ENCODE results near the gene CHMP2B. TPM values are rescaled to one million over a fixed set of nuclear protein-coding genes. Genes with fewer than 3 reads are reported as not detected.

The CHMP2B gene
- total RNA-seq, 6 experiments from 2014 or later = 34.9 to 46.4 (median 38.4) TPM

GRCh38 chr3:87206635-87207034, 20.5 kb upstream of the CHMP2B start:
- H3K4me3 Mint-ChIP-seq = no peak overlapping the region; the same call in 1 of the 2 replicates
- no peaks in the 10 kb centered on the region for H3K4me1 Mint-ChIP-seq (ENCODE audit: low read depth)
- H3K27me3 Mint-ChIP-seq (ENCODE audit: insufficient read depth) = no peaks in the 10 kb centered on the region; the same call in 1 of the 2 replicates
- TF ChIP-seq CTCF (IDR thresholded peaks at IDR 0.05) = no peak
- H3K36me3 Mint-ChIP-seq (ENCODE audit: low read depth) = no peaks in the 10 kb centered on the region
- no peaks in the 10 kb centered on the region for H3K9me3 Mint-ChIP-seq
- no peak for DNase-seq
- H3K27ac Mint-ChIP-seq = no peak overlapping the region

GRCh38 chr3:87207460-87207859, 19.6 kb upstream of the CHMP2B start:
- DNase-seq = peak; percentile 39
- Mint-ChIP-seq H3K36me3 (ENCODE audit: low read depth) (no peaks in the 10 kb centered on the region), H3K4me3 (no peak overlapping the region), H3K4me1 (ENCODE audit: low read depth) (no peaks in the 10 kb centered on the region), H3K27me3 (ENCODE audit: insufficient read depth) (no peaks in the 10 kb centered on the region; the same call in 1 of the 2 replicates), H3K27ac (no peak overlapping the region), H3K9me3 (no peaks in the 10 kb centered on the region)
- TF ChIP-seq CTCF (IDR thresholded peaks at IDR 0.05) = no peak

GRCh38 chr3:87209111-87209510, 18.0 kb upstream of the CHMP2B start:
- DNase-seq = no peak
- H3K27me3 Mint-ChIP-seq (ENCODE audit: insufficient read depth) = no peaks in the 10 kb centered on the region; the same call in 1 of the 2 replicates
- no peak overlapping the region for H3K4me3 Mint-ChIP-seq
- H3K36me3 Mint-ChIP-seq (ENCODE audit: low read depth) = no peaks in the 10 kb centered on the region
- H3K4me1 Mint-ChIP-seq (ENCODE audit: low read depth) = no peaks in the 10 kb centered on the region
- no peak overlapping the region for H3K27ac Mint-ChIP-seq
- H3K9me3 Mint-ChIP-seq = no peaks in the 10 kb centered on the region
- TF ChIP-seq CTCF (IDR thresholded peaks at IDR 0.05) = no peak

- TF ChIP-seq CTCF (IDR thresholded peaks at IDR 0.05) = no peak
- no peak overlapping the region for H3K27ac Mint-ChIP-seq
- H3K9me3 Mint-ChIP-seq = no peaks in the 10 kb centered on the region; the same call in 1 of the 2 replicates
- H3K4me1 Mint-ChIP-seq (ENCODE audit: low read depth) = peaks cover 19% of the 10 kb centered on the region
- peaks cover 9% of the 10 kb centered on the region; the same call in 1 of the 2 replicates for H3K36me3 Mint-ChIP-seq (ENCODE audit: low read depth)
- no peak overlapping the region for H3K4me3 Mint-ChIP-seq
- peaks cover 1% of the 10 kb centered on the region; the same call in 1 of the 2 replicates for H3K27me3 Mint-ChIP-seq (ENCODE audit: insufficient read depth)
- peak; percentile 11 for DNase-seq
These were observed 8.5 kb upstream of the CHMP2B start for GRCh38 chr3:87218560-87218959.

- DNase-seq = peak; percentile 5
- Mint-ChIP-seq H3K36me3 (ENCODE audit: low read depth) (peaks cover 9% of the 10 kb centered on the region; the same call in 1 of the 2 replicates), H3K27me3 (ENCODE audit: insufficient read depth) (peaks cover 1% of the 10 kb centered on the region; the same call in 1 of the 2 replicates)
These were observed 7.5 kb upstream of the CHMP2B start for GRCh38 chr3:87219611-87220010.

More at GRCh38 chr3:87219611-87220010, 7.5 kb upstream of the CHMP2B start:
- TF ChIP-seq CTCF (IDR thresholded peaks at IDR 0.05) = no peak
- Mint-ChIP-seq H3K4me3 (no peak overlapping the region), H3K9me3 (no peaks in the 10 kb centered on the region; the same call in 1 of the 2 replicates), H3K4me1 (ENCODE audit: low read depth) (peaks cover 19% of the 10 kb centered on the region), H3K27ac (no peak overlapping the region)
